ENCODE measurements around the gene SCN11A. TPM values are rescaled to one million over a fixed set of nuclear protein-coding genes. Genes with fewer than 3 reads are reported as not detected.

The SCN11A gene
- total RNA-seq, 4 donors from 2014 or later, result 0.03 to 0.10 (median 0.04) TPM; not detected in 1

DNA sequence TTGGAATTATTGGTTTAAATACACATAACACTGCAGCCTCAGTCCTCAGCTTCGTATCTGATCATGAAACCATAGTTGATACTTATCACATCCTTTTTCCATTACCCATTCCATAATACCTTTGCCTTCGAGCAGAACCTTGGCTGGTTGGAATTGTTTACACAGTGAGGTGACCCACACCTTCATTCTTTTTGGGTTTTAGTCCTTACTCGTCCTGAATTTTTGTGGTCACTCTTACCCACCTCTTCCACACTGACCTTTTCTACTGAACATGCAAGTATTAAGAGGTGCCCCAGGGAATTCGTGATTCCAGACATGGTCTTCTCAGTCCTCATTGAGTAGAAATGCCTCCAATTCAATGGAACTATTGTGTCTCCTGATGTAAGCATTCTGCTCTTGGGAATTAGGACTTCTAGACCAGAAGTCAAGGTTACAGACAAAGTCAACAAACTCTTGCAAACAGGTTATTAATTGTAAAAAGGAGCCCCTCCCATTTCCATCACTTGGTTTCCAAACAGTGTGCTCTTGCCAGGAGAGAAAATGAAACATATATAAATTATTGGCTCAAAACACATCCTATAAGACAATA is 37.7 kb downstream of the SCN11A start:
- WGBS, 2 donors, result 64 to 69% methylated on average over 4 of the region's 4 CpGs
- no peak for TF ChIP-seq POLR2A (IDR thresholded peaks at IDR 0.05)
- TF ChIP-seq, protein P1, sequence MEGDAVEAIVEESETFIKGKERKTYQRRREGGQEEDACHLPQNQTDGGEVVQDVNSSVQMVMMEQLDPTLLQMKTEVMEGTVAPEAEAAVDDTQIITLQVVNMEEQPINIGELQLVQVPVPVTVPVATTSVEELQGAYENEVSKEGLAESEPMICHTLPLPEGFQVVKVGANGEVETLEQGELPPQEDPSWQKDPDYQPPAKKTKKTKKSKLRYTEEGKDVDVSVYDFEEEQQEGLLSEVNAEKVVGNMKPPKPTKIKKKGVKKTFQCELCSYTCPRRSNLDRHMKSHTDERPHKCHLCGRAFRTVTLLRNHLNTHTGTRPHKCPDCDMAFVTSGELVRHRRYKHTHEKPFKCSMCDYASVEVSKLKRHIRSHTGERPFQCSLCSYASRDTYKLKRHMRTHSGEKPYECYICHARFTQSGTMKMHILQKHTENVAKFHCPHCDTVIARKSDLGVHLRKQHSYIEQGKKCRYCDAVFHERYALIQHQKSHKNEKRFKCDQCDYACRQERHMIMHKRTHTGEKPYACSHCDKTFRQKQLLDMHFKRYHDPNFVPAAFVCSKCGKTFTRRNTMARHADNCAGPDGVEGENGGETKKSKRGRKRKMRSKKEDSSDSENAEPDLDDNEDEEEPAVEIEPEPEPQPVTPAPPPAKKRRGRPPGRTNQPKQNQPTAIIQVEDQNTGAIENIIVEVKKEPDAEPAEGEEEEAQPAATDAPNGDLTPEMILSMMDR (IDR thresholded peaks at IDR 0.05), result no peak
- no peak overlapping the region for H3K4me3 ChIP-seq (ENCODE audit: low read depth, poor library complexity, severe bottlenecking)
- intact Hi-C loops (cut with DNase I; ENCODE audit: low total_unique reads), result loop anchor here (5.0 kb wide), 1 partner anchor 1138 kb away; no protein-coding TSS in a partner anchor
- no peak for DNase-seq (ENCODE audit: low spot score in 2 of 2)

DNA sequence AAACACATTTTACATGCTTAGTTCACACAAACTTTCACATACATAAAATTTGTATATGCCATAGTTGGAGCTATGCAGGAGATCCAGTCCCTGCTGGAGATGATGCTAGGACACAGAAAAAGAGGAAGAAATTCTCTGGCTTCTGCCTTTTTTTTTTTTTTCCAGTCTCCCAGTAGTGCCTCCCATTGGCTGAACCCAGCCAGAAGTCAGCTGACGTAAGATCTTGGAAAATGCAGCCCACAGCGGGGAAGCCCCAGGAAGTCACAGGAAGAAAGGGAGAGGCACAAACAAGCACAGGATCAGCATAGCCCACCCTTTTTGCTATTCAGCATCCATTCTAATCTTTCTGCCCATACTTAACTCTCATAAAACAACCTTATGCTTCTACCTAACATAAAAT is 38.5 kb downstream of the SCN11A start:
- TF ChIP-seq, protein P1 (IDR thresholded peaks at IDR 0.05), result no peak
- no peak for TF ChIP-seq POLR2A (IDR thresholded peaks at IDR 0.05)
- DNase-seq (ENCODE audit: low spot score in 2 of 2), result no peak
- no peak overlapping the region for H3K4me3 ChIP-seq (ENCODE audit: low read depth, poor library complexity, severe bottlenecking)
- intact Hi-C loops (cut with DNase I; ENCODE audit: low total_unique reads), result loop anchor here (5.0 kb wide), 1 partner anchor 1139 kb away; no protein-coding TSS in a partner anchor
- 18 to 19% methylated on average over 2 of the region's 2 CpGs for WGBS, 2 donors

DNA sequence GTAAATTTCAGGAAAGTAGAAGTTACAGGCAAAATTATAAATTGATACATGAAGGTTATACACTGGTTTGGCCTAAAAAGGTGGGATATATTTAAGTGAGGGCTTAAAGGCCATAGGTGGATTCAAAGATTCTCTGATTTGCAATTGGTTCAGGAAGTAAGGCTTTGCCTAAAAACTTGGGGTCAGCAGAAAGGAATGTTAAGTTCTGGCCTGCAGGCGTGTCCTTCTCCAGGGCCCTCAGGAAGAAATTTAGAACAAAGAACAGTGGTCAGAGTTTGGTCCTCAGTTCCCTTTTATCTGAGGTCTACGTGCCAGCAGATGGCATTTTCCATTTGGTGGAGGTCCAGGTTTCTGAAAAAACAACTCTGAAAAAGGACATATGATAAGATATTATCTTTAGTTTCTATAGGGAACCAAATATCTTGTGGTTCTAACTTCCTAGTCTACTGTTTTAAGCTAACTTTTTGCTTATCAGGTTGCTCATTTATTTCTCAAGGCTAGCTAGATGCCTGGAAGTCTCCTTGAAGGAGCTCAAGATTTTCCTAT is 40.5 kb downstream of the SCN11A start:
- no peak for DNase-seq (ENCODE audit: low spot score in 2 of 2)
- intact Hi-C loops (cut with DNase I; ENCODE audit: low total_unique reads), result loop anchor here (5.0 kb wide), 1 partner anchor 1141 kb away; no protein-coding TSS in a partner anchor
- H3K4me3 ChIP-seq (ENCODE audit: low read depth, poor library complexity, severe bottlenecking), result no peak overlapping the region
- 64 to 75% methylated on average over 2 of the region's 2 CpGs for WGBS, 2 donors
- no peak for TF ChIP-seq POLR2A (IDR thresholded peaks at IDR 0.05)

DNA sequence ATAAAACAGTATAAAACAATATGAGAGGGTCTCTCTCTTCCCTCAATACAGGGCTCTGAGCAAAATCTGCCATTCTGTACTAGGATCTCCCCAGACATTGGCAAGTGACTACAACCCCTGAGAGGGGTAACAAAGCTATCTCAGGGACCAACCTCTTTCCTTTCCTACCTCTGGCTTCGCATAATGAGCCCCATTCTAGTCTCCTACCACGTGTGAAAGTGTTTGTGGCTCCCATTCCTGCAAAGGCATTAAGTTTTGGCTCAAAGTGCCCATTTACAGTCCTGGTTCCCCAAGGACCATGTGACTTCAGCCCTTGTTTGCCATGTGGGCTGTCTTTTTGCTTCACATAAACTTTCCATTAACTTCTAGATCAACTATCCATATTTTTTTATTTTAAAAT is 46.4 kb downstream of the SCN11A start:
- no peak for DNase-seq (ENCODE audit: low spot score in 2 of 2)
- 49 to 57% methylated on average over 2 of the region's 2 CpGs for WGBS, 2 donors
- no peak overlapping the region for H3K4me3 ChIP-seq (ENCODE audit: low read depth, poor library complexity, severe bottlenecking)
- TF ChIP-seq POLR2A (IDR thresholded peaks at IDR 0.05), result no peak
- TF ChIP-seq, protein P1 (IDR thresholded peaks at IDR 0.05), result no peak
- intact Hi-C loops (cut with DNase I; ENCODE audit: low total_unique reads), result no loop called here

Other genes starting within 250 kb of the SCN11A start
- gene SCN10A, start 235.7 kb downstream of the SCN11A start, total RNA-seq, result not detected
- 10 to 100 TPM; 21.6 to 41.1 (median 28.5) TPM for gene WDR48, start 72 bp upstream of the SCN11A start, total RNA-seq
- 10 to 100 TPM; 40.1 to 87.4 (median 56.4) TPM for gene GORASP1, start 55.7 kb upstream of the SCN11A start, total RNA-seq
- gene TTC21A, start 55.7 kb upstream of the SCN11A start, total RNA-seq, result 1 to 10 TPM; 2.7 to 5.6 (median 4.9) TPM
- gene CSRNP1, start 101.6 kb upstream of the SCN11A start, total RNA-seq, result 10 to 100 TPM; 63.7 to 97.1 (median 82.2) TPM
- not detected for gene XIRP1, start 140.7 kb upstream of the SCN11A start, total RNA-seq
- 1 to 10 TPM in 2 of 4 donors, under 1 TPM in 2; 0.23 to 1.5 (median 0.97) TPM for gene CX3CR1, start 228.1 kb upstream of the SCN11A start, total RNA-seq

Measured in lower leg skin (tissue), 4 donors.